Skeletal muscle satellite cell (primary cell): ENCODE data around the gene EPO.

Experiments used
- H3K27me3 ChIP-seq: 2 replicates; pipeline ENCODE4 v1.7.0; 2013; ENCODE audit warnings: low read length; ENCODE audit not compliant: control insufficient read depth, insufficient read depth
- H3K36me3 ChIP-seq: 2 replicates; pipeline ENCODE4 v1.7.0; 2013; ENCODE audit warnings: mild to moderate bottlenecking, control low read depth, low read length; ENCODE audit not compliant: insufficient read depth
- H3K4me1 ChIP-seq: 2 replicates; pipeline ENCODE4 v1.7.0; 2013; ENCODE audit warnings: low read length; ENCODE audit not compliant: control insufficient read depth, insufficient read depth
- H3K4me2 ChIP-seq: 2 replicates; pipeline ENCODE4 v1.7.0; 2013; ENCODE audit warnings: mild to moderate bottlenecking, low read length
- H3K4me3 ChIP-seq: 2 replicates; pipeline ENCODE4 v1.7.0; 2013; ENCODE audit warnings: low read length
- H3K9ac ChIP-seq: 2 replicates; pipeline ENCODE4 v1.7.0; 2013; ENCODE audit warnings: mild to moderate bottlenecking, low read depth, low read length, moderate library complexity
- H3K9me3 ChIP-seq: replicated peaks from 2 replicates; pipeline ENCODE4 v1.7.0; 2013; ENCODE audit warnings: mild to moderate bottlenecking, control low read depth, low read length

Gene EPO

DNA sequence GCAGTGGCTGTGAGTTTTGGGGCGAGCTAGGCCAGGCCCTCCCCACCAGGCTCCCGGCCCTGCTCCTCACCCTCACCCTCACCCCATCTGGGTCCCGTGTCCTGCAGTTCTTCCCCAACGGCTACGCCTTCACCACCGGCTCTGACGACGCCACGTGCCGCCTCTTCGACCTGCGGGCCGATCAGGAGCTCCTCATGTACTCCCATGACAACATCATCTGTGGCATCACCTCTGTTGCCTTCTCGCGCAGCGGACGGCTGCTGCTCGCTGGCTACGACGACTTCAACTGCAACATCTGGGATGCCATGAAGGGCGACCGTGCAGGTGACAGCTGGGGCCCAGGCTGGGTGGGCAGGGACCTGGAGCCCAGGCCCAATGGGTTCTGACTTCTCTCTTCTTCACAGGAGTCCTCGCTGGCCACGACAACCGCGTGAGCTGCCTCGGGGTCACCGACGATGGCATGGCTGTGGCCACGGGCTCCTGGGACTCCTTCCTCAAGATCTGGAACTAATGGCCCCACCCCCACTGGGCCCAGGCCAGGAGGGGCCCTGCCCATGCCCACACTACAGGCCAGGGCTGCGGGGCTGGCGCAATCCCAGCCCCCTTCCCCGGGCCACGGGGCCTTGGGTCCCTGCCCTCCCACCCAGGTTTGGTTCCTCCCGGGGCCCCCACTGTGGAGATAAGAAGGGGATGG is 41.8 kb upstream of the EPO start:
- H3K4me3 ChIP-seq, result no peak overlapping the region

GRCh38 chr7:100679129-100679926 is 40.9 kb upstream of the EPO start:
- H3K4me3 ChIP-seq, result no peak overlapping the region
- H3K4me2 ChIP-seq, result no peak overlapping the region
- no peak overlapping the region for H3K9ac ChIP-seq
- no peaks in the 10 kb centered on the region for H3K9me3 ChIP-seq
- H3K27me3 ChIP-seq, result no peaks in the 10 kb centered on the region
- H3K36me3 ChIP-seq, result peaks cover 71% of the 10 kb centered on the region
- H3K4me1 ChIP-seq, result peaks cover 16% of the 10 kb centered on the region

More for the DNA sequence above, 41.8 kb upstream of the EPO start:
- H3K4me1 ChIP-seq, result peaks cover 16% of the 10 kb centered on the region
- no peak overlapping the region for H3K4me2 ChIP-seq
- no peaks in the 10 kb centered on the region for H3K27me3 ChIP-seq
- peaks cover 64% of the 10 kb centered on the region for H3K36me3 ChIP-seq
- H3K9ac ChIP-seq, result no peak overlapping the region
- no peaks in the 10 kb centered on the region for H3K9me3 ChIP-seq

DNA sequence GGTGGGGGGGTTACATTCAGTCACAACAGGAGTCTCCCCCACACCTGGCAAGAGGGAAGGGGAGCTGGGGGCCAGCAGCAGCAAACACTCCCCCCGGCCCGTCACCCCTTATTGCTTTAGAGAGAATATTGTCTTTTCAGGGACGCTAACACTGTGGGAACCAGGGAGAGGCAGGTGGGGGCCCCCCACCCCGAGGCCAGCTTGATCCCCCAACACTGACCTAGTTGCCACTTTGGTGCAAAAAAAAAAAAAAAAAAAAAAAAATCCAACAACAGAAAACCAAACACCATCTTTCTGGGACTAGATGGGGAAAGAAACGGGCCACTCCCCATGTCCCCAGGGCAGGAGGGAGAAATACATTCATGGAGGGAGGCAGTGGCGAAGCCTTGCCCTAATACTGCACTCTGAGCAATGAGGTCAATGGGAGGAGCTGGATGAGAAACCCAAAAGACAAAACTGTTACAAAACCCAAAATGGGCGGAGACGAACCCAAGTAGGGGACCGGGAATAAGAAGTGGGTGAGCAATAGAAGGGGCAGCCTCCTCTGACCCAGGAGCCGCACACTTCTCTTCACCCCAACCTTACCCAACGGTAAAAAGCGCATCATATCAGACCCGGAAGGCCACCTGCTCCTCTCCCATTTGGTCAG is 40.2 kb upstream of the EPO start:
- H3K4me1 ChIP-seq, result peaks cover 16% of the 10 kb centered on the region
- peaks cover 76% of the 10 kb centered on the region for H3K36me3 ChIP-seq
- no peak overlapping the region for H3K4me3 ChIP-seq
- H3K9me3 ChIP-seq, result no peaks in the 10 kb centered on the region
- H3K27me3 ChIP-seq, result no peaks in the 10 kb centered on the region
- H3K4me2 ChIP-seq, result no peak overlapping the region
- H3K9ac ChIP-seq, result no peak overlapping the region

GRCh38 chr7:100680576-100681271 is 39.5 kb upstream of the EPO start:
- H3K4me2 ChIP-seq, result no peak overlapping the region
- no peak overlapping the region for H3K9ac ChIP-seq
- H3K27me3 ChIP-seq, result no peaks in the 10 kb centered on the region
- H3K4me1 ChIP-seq, result peaks cover 16% of the 10 kb centered on the region
- H3K4me3 ChIP-seq, result no peak overlapping the region
- H3K9me3 ChIP-seq, result no peaks in the 10 kb centered on the region
- H3K36me3 ChIP-seq, result peaks cover 83% of the 10 kb centered on the region

DNA sequence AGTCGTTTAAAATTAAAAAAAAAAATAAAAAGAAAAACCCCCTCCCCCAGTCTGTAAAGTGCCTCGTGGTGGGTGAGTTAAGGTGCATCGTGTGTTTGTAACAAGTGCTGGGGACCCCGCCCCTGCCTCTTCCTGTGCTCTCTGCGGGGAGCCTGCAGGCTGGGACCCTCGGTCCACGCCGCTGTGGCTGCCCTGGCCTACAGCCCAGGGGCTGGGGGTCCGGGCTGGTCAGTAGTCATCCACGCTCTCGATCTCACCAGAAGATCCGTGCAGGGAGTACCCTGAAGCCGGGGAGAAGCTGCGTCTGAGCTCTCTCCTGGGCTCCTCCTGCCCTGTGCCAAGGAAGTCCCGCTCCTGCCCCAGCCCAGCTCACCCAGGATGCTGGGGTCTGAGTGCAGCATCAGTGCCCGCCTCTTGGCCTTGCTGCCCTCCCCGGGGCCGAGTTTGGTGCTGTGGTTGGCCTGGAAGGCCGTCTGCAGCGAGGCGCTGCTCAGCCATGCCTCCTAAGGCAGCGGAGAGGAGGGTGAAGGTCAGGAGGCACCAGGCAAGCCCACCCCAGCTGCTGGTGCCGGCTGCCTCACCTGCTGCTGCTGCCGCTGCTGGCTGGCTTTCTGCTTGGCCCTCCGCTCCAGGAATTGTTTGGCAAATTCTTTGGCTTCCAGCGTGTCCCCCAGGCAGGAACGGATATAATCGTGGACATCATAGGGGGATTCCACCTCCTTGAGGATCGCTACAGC is 38.6 kb upstream of the EPO start:
- Histone ChIP-seq H3K27me3 (no peaks in the 10 kb centered on the region), H3K4me1 (peaks cover 16% of the 10 kb centered on the region), H3K4me2 (no peak overlapping the region), H3K36me3 (peaks cover 84% of the 10 kb centered on the region), H3K9me3 (no peaks in the 10 kb centered on the region), H3K4me3 (no peak overlapping the region), H3K9ac (no peak overlapping the region)

- Histone ChIP-seq H3K27me3 (no peaks in the 10 kb centered on the region), H3K4me2 (no peak overlapping the region), H3K9ac (no peak overlapping the region), H3K9me3 (no peaks in the 10 kb centered on the region), H3K4me1 (peaks cover 16% of the 10 kb centered on the region), H3K36me3 (peaks cover 82% of the 10 kb centered on the region), H3K4me3 (no peak overlapping the region)
Observed at GRCh38 chr7:100682228-100682741, 38.0 kb upstream of the EPO start.

DNA sequence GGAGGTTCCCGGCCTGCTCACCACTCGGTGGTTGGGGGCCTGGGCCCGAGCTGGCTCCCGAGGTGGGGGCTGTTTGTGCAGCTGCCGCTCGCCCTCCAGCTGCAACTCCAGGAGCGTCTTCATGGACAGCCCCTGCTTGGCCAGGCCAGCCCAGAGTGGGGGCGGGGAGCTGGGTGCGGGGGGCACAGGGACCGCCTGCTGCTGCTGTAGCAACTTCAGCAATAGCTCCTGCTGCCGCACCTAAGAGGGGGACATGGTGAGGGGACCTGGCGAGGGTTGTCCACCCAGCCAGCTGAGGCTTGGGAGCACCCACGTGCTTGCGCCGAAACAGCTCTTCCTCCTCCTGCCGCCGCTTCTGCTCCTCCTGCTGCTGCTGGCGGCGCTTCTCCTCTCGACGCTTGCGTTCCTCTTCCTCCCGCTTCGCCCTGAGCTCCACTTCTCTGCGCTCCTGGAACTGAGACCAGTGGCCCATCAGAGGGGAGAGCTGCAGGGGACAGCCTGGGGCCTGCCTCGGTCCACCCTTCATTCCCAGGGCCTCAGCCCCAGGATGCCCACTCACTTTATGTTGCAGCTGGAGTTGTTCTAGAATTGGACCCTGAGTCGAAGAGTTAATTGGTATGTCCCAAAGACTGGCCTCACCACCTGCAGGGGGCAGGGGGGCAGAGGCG is 37.1 kb upstream of the EPO start:
- peaks cover 23% of the 10 kb centered on the region for H3K4me1 ChIP-seq
- no peak overlapping the region for H3K9ac ChIP-seq
- H3K4me3 ChIP-seq, result no peak overlapping the region
- no peaks in the 10 kb centered on the region for H3K9me3 ChIP-seq
- H3K27me3 ChIP-seq, result no peaks in the 10 kb centered on the region
- no peak overlapping the region for H3K4me2 ChIP-seq
- peaks cover 77% of the 10 kb centered on the region for H3K36me3 ChIP-seq

DNA sequence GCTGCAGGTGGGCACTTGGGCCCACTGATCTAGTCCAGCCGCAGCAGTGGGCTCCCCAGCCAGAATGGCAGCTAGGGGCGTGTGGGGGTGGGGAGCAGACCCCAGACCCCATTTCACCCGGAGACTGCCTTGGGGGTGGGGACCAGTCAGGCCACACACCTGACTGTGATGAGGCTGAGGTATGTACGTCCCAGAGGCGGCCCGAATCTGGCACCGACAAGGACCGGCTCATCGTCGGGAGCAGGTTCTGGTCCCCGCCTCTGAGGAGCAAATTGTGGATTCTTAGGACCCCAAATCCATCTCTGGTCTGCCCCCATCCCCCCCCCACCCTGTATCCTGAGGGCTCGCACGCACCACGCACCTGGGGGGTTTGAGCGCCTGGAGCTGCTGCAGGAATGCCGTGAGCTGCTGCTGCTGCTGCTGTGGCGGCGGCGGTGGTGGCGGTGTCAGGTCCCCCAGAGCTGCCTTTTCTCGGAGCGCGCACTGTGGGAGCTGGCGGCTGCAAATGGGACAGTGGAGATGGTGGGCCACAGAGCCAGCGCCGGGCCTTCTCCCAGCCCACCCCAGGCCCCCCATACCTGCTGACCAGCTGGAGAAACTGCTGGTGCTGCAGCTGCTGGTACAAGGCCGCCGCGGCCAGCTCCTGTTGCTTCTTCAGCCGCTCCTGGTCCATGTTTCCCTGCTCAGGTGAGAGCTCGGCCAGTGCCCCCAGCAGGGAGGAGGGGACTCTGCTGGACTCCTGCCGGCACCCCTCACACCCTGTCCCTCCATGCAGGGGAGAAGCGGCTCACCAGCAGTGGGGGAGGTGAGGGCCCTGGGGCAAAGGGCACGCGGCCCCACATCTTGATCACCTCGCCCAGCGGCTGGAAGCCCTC is 36.4 kb upstream of the EPO start:
- Histone ChIP-seq H3K9me3 (no peaks in the 10 kb centered on the region), H3K36me3 (peaks cover 75% of the 10 kb centered on the region), H3K4me3 (no peak overlapping the region), H3K4me2 (no peak overlapping the region), H3K4me1 (peaks cover 26% of the 10 kb centered on the region), H3K27me3 (no peaks in the 10 kb centered on the region), H3K9ac (no peak overlapping the region)

- Histone ChIP-seq H3K36me3 (peaks cover 74% of the 10 kb centered on the region), H3K27me3 (no peaks in the 10 kb centered on the region), H3K4me2 (no peak overlapping the region), H3K4me3 (no peak overlapping the region), H3K9ac (no peak overlapping the region), H3K4me1 (peaks cover 26% of the 10 kb centered on the region), H3K9me3 (no peaks in the 10 kb centered on the region)
Observed at GRCh38 chr7:100684534-100685042, 35.7 kb upstream of the EPO start.
